ENCODE results near the gene ZNF554.

- TF ChIP-seq, protein P1, sequence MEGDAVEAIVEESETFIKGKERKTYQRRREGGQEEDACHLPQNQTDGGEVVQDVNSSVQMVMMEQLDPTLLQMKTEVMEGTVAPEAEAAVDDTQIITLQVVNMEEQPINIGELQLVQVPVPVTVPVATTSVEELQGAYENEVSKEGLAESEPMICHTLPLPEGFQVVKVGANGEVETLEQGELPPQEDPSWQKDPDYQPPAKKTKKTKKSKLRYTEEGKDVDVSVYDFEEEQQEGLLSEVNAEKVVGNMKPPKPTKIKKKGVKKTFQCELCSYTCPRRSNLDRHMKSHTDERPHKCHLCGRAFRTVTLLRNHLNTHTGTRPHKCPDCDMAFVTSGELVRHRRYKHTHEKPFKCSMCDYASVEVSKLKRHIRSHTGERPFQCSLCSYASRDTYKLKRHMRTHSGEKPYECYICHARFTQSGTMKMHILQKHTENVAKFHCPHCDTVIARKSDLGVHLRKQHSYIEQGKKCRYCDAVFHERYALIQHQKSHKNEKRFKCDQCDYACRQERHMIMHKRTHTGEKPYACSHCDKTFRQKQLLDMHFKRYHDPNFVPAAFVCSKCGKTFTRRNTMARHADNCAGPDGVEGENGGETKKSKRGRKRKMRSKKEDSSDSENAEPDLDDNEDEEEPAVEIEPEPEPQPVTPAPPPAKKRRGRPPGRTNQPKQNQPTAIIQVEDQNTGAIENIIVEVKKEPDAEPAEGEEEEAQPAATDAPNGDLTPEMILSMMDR (IDR thresholded peaks at IDR 0.05): no peak
- no peak for TF ChIP-seq POLR2A (IDR thresholded peaks at IDR 0.05)
These were observed 7.4 kb downstream of the ZNF554 start for GRCh38 chr19:2827022-2827421.
